ENCODE data around the gene RABEP2.

Gene RABEP2

GRCh38 chr16:28858421-28858820 is 66.6 kb downstream of the RABEP2 start:
- TF ChIP-seq CTCF (IDR thresholded peaks at IDR 0.05; ENCODE audit: extremely low read depth, insufficient read depth, missing control alignments), result no peak
- no peak for DNase-seq (ENCODE audit: low spot score)
- in situ Hi-C loops (cut with MboI; ENCODE audit: low pct_unique_long_range_greater_than_20kb, low sequenced_read_pairs, unreplicated experiment), result no loop called here
